Measurements from ENCODE around the gene CCDC110.

DNA sequence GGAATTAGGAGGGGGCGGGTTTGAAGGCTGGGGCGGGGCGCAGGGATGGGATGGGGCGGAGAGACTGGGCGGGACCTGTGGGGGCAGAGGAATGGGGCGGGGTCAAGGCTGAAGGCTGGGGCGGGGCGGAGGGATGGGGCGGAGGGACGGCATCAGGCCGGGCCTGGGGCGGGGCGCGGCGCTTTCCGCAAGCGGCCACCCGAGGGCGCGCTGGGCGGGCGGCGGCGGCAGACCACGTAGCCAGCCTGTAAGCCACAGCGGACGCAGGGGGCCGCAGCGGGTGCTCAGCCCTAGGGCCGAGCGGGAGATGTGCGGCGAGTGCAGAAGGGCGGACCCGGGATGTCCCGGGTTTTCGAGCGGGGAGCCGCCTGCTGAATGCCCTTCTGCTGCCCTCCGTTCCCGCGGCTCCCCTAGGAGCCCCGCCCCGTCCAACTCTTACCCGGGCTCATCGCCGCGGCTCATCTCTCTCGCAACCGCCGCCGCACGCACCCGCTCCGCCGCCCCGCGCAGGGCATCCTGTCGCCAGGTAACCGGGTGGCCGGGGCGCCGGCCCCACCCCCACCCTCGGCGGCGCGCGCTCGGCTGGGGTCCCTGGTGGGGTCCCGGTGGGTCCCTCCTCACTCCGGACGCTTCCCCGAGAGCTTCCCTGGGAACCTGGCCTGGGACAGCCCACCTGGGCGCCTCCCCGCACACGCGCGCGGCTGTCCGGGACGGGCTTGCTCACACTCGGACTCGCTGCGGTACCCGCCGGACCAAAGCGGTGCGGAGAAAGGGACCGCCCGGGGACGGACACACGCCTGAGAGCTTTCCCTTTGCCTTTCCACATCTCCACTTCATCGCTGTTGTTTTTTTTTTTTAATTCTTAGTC is at the start of gene CCDC110:
- TF ChIP-seq ZNF274 (IDR thresholded peaks at IDR 0.05; ENCODE audit: low read depth, low read length) (no peak), SUZ12 (IDR thresholded peaks at IDR 0.05; ENCODE audit: extremely low read depth, insufficient read depth, insufficient read length) (no peak)

Data from NT2/D1 (cell line).